Islet of Langerhans (tissue), 1 donor: ENCODE data around the gene DNASE1L1.

Experiments
- FAIRE-seq: peaks from one replicate; lab custom pipeline; 2011; peaks lifted over from hg19 to GRCh38; lab: Jason Lieb, UNC

DNASE1L1 gene

DNA sequence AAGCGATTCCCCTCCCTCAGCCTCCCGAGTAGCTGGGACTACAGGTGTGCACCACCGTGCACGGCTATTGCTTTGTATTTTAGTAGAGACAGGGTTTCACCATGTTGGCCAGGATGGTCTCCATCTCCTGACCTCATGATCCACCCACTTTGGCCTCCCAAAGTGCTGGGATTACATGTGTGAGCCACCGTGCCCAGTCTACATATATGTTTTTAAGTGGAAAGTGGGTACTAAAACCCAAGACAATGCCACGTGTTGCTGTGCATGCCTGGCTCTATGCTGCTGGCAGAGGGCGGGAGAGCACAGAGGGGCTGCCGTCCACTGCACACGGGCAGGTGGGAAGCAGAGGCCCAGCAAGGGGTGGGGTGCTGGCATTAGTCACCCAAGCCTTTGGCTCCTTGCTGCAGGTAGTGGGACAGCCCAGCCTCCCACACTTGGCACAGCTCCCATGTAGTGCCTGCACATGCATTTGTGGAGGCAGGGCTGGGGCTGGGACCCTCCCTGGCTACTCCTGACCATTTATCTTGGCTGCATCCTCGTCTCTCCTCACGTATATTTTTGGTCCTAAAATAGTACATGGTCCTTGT, 26.5 kb downstream of the DNASE1L1 start:
- no peak for FAIRE-seq

DNA sequence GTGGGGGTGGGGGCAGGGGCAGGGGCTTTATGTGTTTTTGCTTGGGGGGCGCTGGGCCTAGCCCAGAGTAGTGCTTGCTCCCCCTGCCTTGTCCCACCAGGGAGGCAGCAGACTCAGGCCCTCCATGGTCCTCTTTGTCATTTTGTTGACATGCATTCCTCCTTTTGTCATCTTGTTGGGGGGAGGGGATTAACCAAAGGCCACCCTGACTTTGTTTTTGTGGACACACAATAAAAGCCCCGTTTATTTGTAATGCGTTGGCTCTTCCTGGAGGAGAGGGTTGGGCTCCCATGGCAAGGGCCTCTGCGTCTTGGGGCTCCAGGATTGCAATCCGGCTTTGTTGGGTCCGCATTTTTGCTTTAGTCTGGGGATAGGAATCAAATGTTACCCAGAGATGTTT, 27.8 kb downstream of the DNASE1L1 start:
- FAIRE-seq, result no peak

GRCh38 chrX:154380787-154381186, 28.3 kb downstream of the DNASE1L1 start:
- no peak for FAIRE-seq

DNA sequence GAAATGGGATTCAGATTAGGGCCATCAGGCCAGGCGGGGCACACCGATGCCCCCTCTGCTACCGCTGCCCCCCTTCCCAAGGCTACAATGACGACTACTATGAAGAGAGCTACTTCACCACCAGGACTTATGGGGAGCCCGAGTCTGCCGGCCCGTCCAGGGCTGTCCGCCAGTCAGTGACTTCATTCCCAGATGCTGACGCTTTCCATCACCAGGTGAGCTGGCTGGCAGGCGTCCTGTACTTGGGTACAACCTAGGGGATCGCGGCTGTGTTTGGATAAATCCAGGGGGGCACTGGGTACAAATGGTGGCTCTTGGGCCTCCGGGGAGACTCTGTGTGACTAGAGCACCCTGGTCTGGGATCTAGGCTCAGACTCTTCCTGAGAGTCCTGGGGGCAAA, 28.9 kb downstream of the DNASE1L1 start:
- FAIRE-seq, result no peak

DNA sequence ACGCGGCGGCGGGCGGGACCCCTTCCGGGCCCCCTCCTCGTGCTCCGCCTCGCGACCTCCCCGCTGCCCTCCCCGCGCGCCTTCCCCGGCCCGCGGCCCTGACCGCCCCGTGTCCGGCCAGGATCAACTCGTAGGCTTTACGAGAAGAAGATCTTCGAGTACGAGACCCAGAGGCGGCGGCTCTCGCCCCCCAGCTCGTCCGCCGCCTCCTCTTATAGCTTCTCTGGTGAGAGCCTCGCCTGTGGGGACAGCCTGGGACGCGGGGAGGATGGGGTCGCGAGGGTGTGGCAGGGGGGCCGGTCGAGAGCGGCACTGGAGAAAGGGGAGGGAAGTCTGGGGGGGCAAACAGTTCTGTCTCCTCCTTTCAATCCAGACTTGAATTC, 29.5 kb downstream of the DNASE1L1 start:
- no peak for FAIRE-seq

GRCh38 chrX:154378799-154379568, 30.1 kb downstream of the DNASE1L1 start, which contains the start of gene EMD:
Gene EMD (plus strand): TSS chrX:154379295. CDS start chrX:154379485, 190 bp downstream.
- FAIRE-seq, result peak; percentile 72

DNA sequence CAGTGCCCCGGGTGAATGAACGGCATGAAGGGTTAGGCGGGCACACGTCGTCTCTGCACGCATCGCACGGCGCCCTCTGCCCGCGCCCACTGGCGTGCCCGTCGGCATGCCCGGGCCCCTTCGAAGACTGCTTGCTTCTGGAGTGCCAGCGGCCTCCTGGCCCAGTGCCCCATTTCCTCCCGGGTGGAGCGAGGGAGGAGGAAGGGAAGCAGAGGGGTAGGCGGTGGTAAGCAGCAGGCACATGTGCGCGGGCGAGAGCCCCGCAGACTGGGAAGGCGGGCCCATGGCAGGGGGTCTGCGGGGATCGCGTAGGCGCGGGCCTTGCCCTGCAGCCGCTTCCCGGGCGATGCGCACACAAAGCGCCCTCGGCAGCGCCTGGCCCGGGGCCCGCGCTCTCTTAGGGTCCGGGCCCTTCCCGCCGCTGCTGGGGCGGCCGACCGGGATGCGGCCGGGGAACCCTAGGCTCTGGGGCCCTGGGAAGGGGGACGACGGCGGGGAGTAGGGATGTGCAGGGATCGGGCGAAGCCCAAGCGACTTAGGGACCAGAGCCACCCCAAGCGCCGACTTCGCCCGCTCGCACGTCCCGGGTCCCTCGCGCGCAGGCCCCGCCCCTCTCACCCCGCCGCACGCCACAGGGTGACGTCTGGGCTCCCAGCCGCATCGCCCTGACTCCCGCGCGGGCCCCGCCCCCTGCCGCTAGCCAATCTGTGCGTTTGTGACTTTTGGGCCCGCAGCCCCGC, 30.8 kb downstream of the DNASE1L1 start:
- FAIRE-seq, result no peak

- FAIRE-seq, result no peak
Measured at GRCh38 chrX:154376774-154377173, 32.3 kb downstream of the DNASE1L1 start.

- FAIRE-seq, result no peak
Measured at GRCh38 chrX:154375156-154375504, 33.9 kb downstream of the DNASE1L1 start.

- no peak for FAIRE-seq
Measured at GRCh38 chrX:154374313-154375155, 34.5 kb downstream of the DNASE1L1 start, which contains the start of gene FLNA. Gene FLNA (minus strand): TSS chrX:154374634. CDS start chrX:154371245, 3,389 bp downstream.

DNA sequence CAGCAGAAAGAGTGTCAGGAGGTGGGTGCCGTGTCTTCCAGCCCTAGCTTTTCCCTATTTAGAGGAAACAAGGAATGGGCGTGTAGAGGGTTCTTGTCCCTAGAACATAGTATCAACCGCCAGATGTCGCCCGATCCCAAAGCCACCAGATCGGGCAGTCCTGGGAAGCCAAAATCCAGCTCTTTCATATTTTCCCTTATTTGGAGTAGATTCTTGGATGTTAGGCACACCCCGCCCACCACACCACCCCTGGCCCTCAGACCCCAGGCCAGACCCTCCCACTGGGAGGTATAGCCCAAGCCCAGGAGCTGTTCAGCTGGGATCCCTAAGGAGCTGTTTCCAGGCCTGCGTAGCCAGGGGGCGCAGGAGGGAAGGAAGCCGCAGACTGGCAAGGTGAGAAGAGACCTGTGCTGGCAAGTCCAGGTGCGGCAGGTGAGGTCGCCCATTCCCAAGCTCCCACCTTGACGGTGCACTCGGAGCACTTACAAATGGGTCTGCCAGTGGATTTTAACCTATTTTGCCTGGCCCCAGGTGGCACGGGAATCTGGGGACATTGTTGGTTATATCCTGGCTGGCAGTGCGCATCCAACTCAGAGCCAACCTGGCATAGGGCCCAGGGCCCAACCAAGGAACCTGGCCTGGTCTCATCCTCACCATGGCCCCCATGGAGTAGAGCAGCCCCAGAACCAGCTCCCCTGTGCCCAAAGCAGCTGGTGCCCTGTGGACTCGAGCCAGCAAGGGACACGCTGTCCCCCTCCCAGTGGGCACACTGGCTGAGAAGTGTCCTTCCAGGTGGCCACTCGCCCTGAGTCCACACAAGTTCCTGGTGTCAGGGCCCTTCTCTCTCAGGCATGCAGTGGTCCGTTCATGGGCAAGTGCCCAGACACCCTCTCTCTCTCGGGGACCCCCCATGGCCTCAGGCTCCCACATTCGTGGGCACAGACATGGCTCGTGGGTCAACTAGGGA, 35.4 kb downstream of the DNASE1L1 start:
- no peak for FAIRE-seq

- no peak for FAIRE-seq
Measured at GRCh38 chrX:154372612-154373022, 36.4 kb downstream of the DNASE1L1 start.

DNA sequence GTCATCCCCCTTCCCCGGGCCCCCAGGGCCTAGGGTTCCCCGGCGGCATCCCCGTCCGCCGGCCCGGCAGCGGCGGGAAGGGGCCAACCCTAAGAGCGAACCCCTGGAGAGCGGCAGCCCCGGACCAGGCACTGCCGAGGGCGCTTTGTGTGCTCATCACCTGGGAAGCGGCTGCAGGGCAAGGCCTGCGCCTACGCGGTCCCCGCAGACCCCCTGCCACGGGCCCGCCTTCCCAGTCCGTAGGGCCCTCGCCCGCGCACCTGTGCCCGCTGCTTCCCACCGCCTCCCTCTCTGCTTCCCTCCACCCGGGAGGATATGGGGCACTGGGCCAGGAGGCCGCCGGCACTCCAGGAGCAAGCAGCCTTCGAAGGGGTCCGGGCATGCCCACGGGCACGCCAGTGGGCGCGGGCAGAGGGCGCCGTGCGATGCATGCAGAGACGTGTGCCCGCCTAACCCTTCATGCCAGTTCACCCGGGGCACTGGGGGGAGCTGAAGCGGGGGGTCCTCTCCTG, 37.2 kb downstream of the DNASE1L1 start:
- FAIRE-seq, result no peak

- FAIRE-seq, result no peak
Measured at GRCh38 chrX:154371017-154371788, 37.9 kb downstream of the DNASE1L1 start.

GRCh38 chrX:154370300-154371016, 38.6 kb downstream of the DNASE1L1 start:
- no peak for FAIRE-seq

- no peak for FAIRE-seq
Measured at GRCh38 chrX:154369449-154370299, 39.4 kb downstream of the DNASE1L1 start.

DNA sequence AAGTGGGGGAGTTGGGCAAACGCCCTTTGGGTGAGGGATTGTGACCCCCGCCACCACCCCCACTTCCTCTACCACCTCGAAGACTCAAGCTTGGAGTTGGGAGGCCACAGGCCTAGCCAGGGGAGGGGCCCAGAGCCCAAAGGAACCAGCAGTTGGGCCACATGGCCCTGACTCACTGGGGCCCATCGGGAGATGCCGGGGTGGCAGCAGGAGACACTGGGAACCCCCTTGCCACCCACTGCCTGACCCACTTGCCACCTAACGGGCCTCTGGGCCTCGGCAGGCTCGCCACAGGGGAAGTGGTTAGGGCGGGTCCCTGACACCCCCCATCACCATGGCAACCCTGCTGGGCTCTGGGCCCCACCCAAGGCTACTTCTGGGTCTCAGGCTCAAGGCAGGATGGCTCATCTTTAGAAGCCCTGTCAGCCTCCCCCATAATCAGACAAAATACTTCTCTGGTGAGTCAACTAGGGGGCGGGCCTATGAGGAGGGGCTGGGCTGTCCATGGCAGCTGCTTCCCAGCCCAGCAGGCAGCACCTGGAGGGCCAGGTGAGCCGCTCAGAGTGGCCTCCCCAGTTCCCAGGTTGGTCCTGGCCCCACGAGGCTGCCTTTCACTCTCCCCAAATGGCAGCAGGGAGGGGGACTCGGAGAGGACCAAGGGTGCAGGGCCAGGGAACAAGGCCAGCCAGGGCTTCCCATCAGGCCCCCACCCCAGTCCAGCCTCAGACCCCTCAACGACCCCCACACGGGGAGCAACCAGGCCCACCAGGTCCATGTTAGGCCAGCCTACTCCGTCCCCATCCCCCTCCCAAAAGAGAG, 40.2 kb downstream of the DNASE1L1 start:
- FAIRE-seq, result no peak
